Heart left ventricle (tissue), 16 donors: ENCODE results near the gene FUBP1. TPM values are rescaled to one million over a fixed set of nuclear protein-coding genes. Genes with fewer than 3 reads are reported as not detected.
A peak's percentile ranks its signal among the peaks of the same experiment; 100 is the strongest.
"Not testable (repeated sequence)": the region's sequence is repeated elsewhere in the genome, so short reads cannot be mapped to it uniquely, and the experiment has no call there.

ENCODE experiments used
- ATAC-seq, 4 donors: fragments of 200-7000 bp; cut with Tn5 transposase; one replicate each; pipeline ENCODE4 v1.9.1; 2020 to 2022; ENCODE audit warnings: moderate library complexity in 4 of 4, mild to moderate bottlenecking in 3 of 4, moderate number of reproducible peaks in 1 of 4
- DNase-seq, 5 donors: peaks; one replicate each; pipeline ENCODE4 v3.0.0-alpha.2; 2020
- H3K27ac ChIP-seq, 12 donors: fragments of 200-600 bp; sonication (generic) in 4 of 12; one replicate each; pipeline versions ENCODE4 v1.5.0 to v1.8.0; 2016 to 2022; ENCODE audit warnings: mild to moderate bottlenecking in 2 of 12
- H3K27me3 ChIP-seq, 9 donors: fragments of 200-600 bp; sonication (generic) in 2 of 9; one replicate each; pipeline versions ENCODE4 v1.5.1 to v1.8.0; 2016 to 2022; ENCODE audit warnings: mild to moderate bottlenecking in 3 of 9
- H3K36me3 ChIP-seq, 9 donors: fragments of 200-600 bp; sonication (generic) in 2 of 9; one replicate each; pipeline versions ENCODE4 v1.5.0 to v1.8.0; 2018 to 2022; ENCODE audit warnings: mild to moderate bottlenecking in 2 of 9
- H3K4me1 ChIP-seq, 12 donors: fragments of 200-600 bp; sonication (generic) in 4 of 12; one replicate each; pipeline versions ENCODE4 v1.5.0 to v1.8.0; 2016 to 2022; ENCODE audit warnings: mild to moderate bottlenecking in 3 of 12
- H3K4me3 ChIP-seq, 12 donors: fragments of 200-600 bp; sonication (generic) in 4 of 12; one replicate each; pipeline versions ENCODE4 v1.5.0 to v1.8.0; 2017 to 2022; ENCODE audit warnings: mild to moderate bottlenecking in 9 of 12, moderate library complexity in 4 of 12
- H3K9me3 ChIP-seq, 12 donors: fragments of 200-600 bp; sonication (generic) in 4 of 12; one replicate each; pipeline versions ENCODE4 v1.5.0 to v1.8.0; 2016 to 2022; ENCODE audit warnings: mild to moderate bottlenecking in 1 of 12
- CTCF ChIP-seq, 12 donors: fragments of 200-600 bp; sonication (generic) in 4 of 12; IDR thresholded peaks; one replicate each; pipeline versions ENCODE4 v1.5.0 to v1.8.0; 2018 to 2022; ENCODE audit warnings: antibody characterized with exemption in 12 of 12, mild to moderate bottlenecking in 5 of 12
- POLR2A ChIP-seq, 2 donors: fragments of 450-650 bp; IDR thresholded peaks; one replicate each; pipeline ENCODE4 v1.6.1; 2017; ENCODE audit warnings: antibody characterized with exemption in 2 of 2, mild to moderate bottlenecking in 2 of 2, moderate library complexity in 2 of 2
- WGBS, 4 donors: extraction: QIAGEN DNeasy Blood & Tissue Kit in 2 of 4; methylation state at CpG; one replicate each; pipeline versions ENCODE4 v1.1.5 to v1.1.7; 2013 to 2018; 5-methylcytosine and 5-hydroxymethylcytosine counted together
- intact Hi-C, 10 donors: fragments of 100-400 bp; cut with DNase I; formaldehyde crosslinking; loops; one replicate each; pipeline versions ENCODE4 v1.11.1 to v1.14.2; 2022
- long read RNA-seq, 3 donors: library from polyadenylated mRNA; unstranded; transcript quantifications; one replicate each; pipeline ENCODE4 v2.0.0, GENCODE V29; 2020 to 2021
- polyA plus RNA-seq, 2 donors: library from polyadenylated mRNA; stranded (reverse); fragments of 200-250 nt; gene quantifications; one replicate each; pipeline ENCODE4 v1.2.3, GENCODE V29; 2013
- total RNA-seq, 9 donors: library from RNA; depleted of rRNA in 2 of 9; stranded (reverse); fragments of >200 nt in 2 of 9; fragmentation: NEBNext Ultra II Directional in 3 of 9; extraction: Animal tissue kit (Norgen Biotek cat#: 25700) in 3 of 9; gene quantifications; one replicate each; pipeline versions ENCODE4 v1.1.0 to v1.2.4, GENCODE V29; 2016 to 2023
- donor health status: ischemic (EF 13 %, LVEDD 7.1; RV severe dilation, severe dysfunction).
- donor health status: healthy with polysubstance abuse.
- donor health status: DM: no; HTN: yes; CAD: no.
- donor health status: DM: no; HTN: no; CAD: no.
- donor health status: ischemic (EF 25% LVEDD 6.9; RV normal size, moderate dysfunction).
- donor health status: ischemic (EF 25% LVEDD 5.7; RV mildly dilated, moderate dysfunction).
- donor health status: healthy.
- donor health status: DM: yes; HTN: yes; CAD: no.
- donor health status: ischemic (EF 35%, LVEDD 5.7; RV mildly dilated, moderate dysfunction).
- donor health status: nonischemic (EF 11% LVEDD 7.7; RV severe dilation, severe dysfunction).
- donor health status: DM: yes; HTN: yes; CAD: no.
- donor health status: PGD.
- donor health status: ischemic (EF 29% LVEDD 5.4; RV normal size, mild dysfunction).
- donor health status: nonischemic (EF 23%, LVEDD 6.1; RV moderate dilation, normal function).

The FUBP1 gene
- total RNA-seq (10 to 100 TPM; 40.5 to 78.9 (median 64.3) TPM), polyA plus RNA-seq (10 to 100 TPM; 27.0 to 50.1 TPM)
- long read RNA-seq, donor 1, partial matches to known transcripts = 14 of 33 reads
- long read RNA-seq, donor 1, other reads (novel, unspliced or antisense) = 16 of 33 reads
- long read RNA-seq, donor 2, transcript FUBP1-203 (20 exons, 2,378 nt) = major isoform, 45 of 188 reads
- long read RNA-seq, donor 2, partial matches to known transcripts = 21 of 188 reads
- long read RNA-seq, donor 2, other reads (novel, unspliced or antisense) = 122 of 188 reads
- long read RNA-seq, donor 3, transcript FUBP1-203 (20 exons, 2,378 nt) = major isoform, 8 of 39 reads
- long read RNA-seq, donor 3, partial matches to known transcripts = 9 of 39 reads
- long read RNA-seq, donor 3, other reads (novel, unspliced or antisense) = 22 of 39 reads

- TF ChIP-seq POLR2A (IDR thresholded peaks at IDR 0.05) (peak in 1 of 2 donors; percentile 73), CTCF (IDR thresholded peaks at IDR 0.05) (peak; percentile 51 to 90 (median 72))
- Histone ChIP-seq H3K4me1 (peaks cover 0 to 63% (median 41%) of the 10 kb centered on the region in 12 donors), H3K27me3 (no peaks in the 10 kb centered on the region), H3K9me3 (no peaks in the 10 kb centered on the region), H3K4me3 (peak within 1 kb of the TSS; percentile 42 to 92 (median 80)), H3K27ac (peak within 1 kb of the TSS; percentile 91 to 99 (median 96)), H3K36me3 (peaks cover 0 to 23% (median 5%) of the 10 kb centered on the region in 9 donors)
- peak; percentile 91 to 94 (median 94) for ATAC-seq
- intact Hi-C loops = loop anchor here (1.0 to 5.0 kb wide), 8 partner anchors 26 to 136 kb away; partner anchors contain the start of genes DNAJB4 (in 5 of the 10) and GIPC2 (in 1 of the 10)
- 0 to 1% (median 0%) methylated on average over 54 to 57 of the region's 57 CpGs for WGBS, 4 donors
- peak; percentile 95 to 96 (median 95) for DNase-seq
Measured at GRCh38 chr1:77978969-77979876, at the start of gene FUBP1. TSS of gene FUBP1 (minus strand) at chr1:77979072. CDS start at chr1:77979004, 68 bp downstream.

GRCh38 chr1:78021134-78021533 lies 42.3 kb upstream of the FUBP1 start:
- DNase-seq, intact Hi-C loops, H3K4me3 ChIP-seq, H3K27me3 ChIP-seq, ATAC-seq, H3K9me3 ChIP-seq, H3K27ac ChIP-seq: not testable (repeated sequence)
- peaks cover 0 to 13% (median 2%) of the 10 kb centered on the region in 12 donors for H3K4me1 ChIP-seq
- peaks cover 0 to 35% (median 15%) of the 10 kb centered on the region in 9 donors for H3K36me3 ChIP-seq
- 95 to 97% (median 96%) methylated on average over 4 of the region's 4 CpGs for WGBS, 4 donors

- peaks cover 0 to 26% (median 8%) of the 10 kb centered on the region in 12 donors for H3K4me1 ChIP-seq
- no peak overlapping the region for H3K4me3 ChIP-seq
- TF ChIP-seq CTCF (IDR thresholded peaks at IDR 0.05) = no peak
- no peak for TF ChIP-seq POLR2A (IDR thresholded peaks at IDR 0.05)
- peaks cover 0 to 5% (median 0%) of the 10 kb centered on the region in 12 donors for H3K9me3 ChIP-seq
- no peak overlapping the region for H3K27ac ChIP-seq
- 70 to 79% (median 78%) methylated on average over 1 of the region's 1 CpG for WGBS, 4 donors
- DNase-seq = no peak
- intact Hi-C loops = no loop called here
- ATAC-seq = peak in 1 of 4 donors; percentile 66
- H3K27me3 ChIP-seq = no peaks in the 10 kb centered on the region
- peaks cover 0 to 51% (median 24%) of the 10 kb centered on the region in 9 donors for H3K36me3 ChIP-seq
Measured at GRCh38 chr1:78019024-78019423, 40.2 kb upstream of the FUBP1 start.

- TF ChIP-seq CTCF (IDR thresholded peaks at IDR 0.05) (no peak), POLR2A (IDR thresholded peaks at IDR 0.05) (no peak)
- Histone ChIP-seq H3K4me1 (peaks cover 0 to 42% (median 18%) of the 10 kb centered on the region in 12 donors), H3K4me3 (no peak overlapping the region), H3K9me3 (no peaks in the 10 kb centered on the region), H3K27ac (peak overlapping the region in 1 of 12 donors; percentile 13), H3K27me3 (no peaks in the 10 kb centered on the region), H3K36me3 (peaks cover 0 to 64% (median 38%) of the 10 kb centered on the region in 9 donors)
- intact Hi-C loops = no loop called here
- peak in 2 of 4 donors; percentile 36 to 55 for ATAC-seq
- no peak for DNase-seq
Measured at GRCh38 chr1:78015148-78015547, 36.3 kb upstream of the FUBP1 start.
